ENCODE results near the gene BLOC1S1. TPM values are rescaled to one million over a fixed set of nuclear protein-coding genes. Genes with fewer than 3 reads are reported as not detected.

Gene BLOC1S1
- total RNA-seq, 1 donor from 2014 or later = 51.0 TPM

DNA sequence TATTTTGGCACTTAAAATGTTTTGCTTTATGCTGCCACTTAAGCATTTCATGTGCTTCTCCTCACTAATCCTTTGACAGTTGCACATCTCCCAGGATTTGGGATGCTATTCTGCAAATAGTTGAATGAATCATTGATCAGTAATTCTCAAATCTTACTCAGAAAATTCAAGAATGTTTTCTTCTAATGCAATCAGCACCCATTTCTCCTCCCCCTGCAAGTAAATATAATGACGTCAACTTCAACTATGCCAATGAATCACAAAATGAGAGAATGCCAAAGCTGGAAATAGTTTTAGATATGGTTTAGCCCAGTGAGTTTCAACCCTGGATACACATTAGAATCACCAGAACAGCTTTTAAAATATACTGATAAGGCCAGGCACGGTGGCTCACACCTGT, 2.1 kb upstream of the BLOC1S1 start:
- H3K27me3 Mint-ChIP-seq (ENCODE audit: low read depth, unreplicated experiment) = peaks cover 26% of the 10 kb centered on the region
- H3K4me3 Mint-ChIP-seq (ENCODE audit: unreplicated experiment) = no peak overlapping the region
- no peak overlapping the region for H3K9ac ChIP-seq (ENCODE audit: low read length)
- no peaks in the 10 kb centered on the region for H3K9me3 ChIP-seq (ENCODE audit: insufficient read depth, low read depth, low read length)
- TF ChIP-seq EZH2 (IDR thresholded peaks at IDR 0.05; ENCODE audit: insufficient read depth, low read length) = no peak
- no peak overlapping the region for H2AFZ ChIP-seq (ENCODE audit: low read depth, low read length)
- H4K20me1 ChIP-seq (ENCODE audit: insufficient read depth, low read length) = no peaks in the 10 kb centered on the region
- peak overlapping the region; percentile 55 for H3K27ac ChIP-seq (ENCODE audit: low read depth, low read length)
- FAIRE-seq (peak; percentile 66), DNase-seq (ENCODE audit: low read depth) (peak; percentile 87)
- peaks cover 46% of the 10 kb centered on the region for H3K4me1 ChIP-seq (ENCODE audit: insufficient read depth, low read length)
- H3K4me3 ChIP-seq (ENCODE audit: insufficient read depth, low read depth, low read length) = no peak overlapping the region
- H3K36me3 ChIP-seq (ENCODE audit: insufficient read depth, low read length) = no peaks in the 10 kb centered on the region
- no peaks in the 10 kb centered on the region for H3K79me2 ChIP-seq (ENCODE audit: insufficient read depth, low read length)
- H3K4me2 ChIP-seq (ENCODE audit: low read length) = peak overlapping the region; percentile 61
- no peak overlapping the region for H3K27ac Mint-ChIP-seq (ENCODE audit: unreplicated experiment)
- peaks cover 33% of the 10 kb centered on the region for H3K4me1 Mint-ChIP-seq (ENCODE audit: low read depth, unreplicated experiment)
- H3K9me3 Mint-ChIP-seq (ENCODE audit: unreplicated experiment) = no peaks in the 10 kb centered on the region
- H3K36me3 Mint-ChIP-seq (ENCODE audit: low read depth, unreplicated experiment) = no peaks in the 10 kb centered on the region
- H3K27me3 ChIP-seq (ENCODE audit: insufficient read depth, low read length) = peaks cover 3% of the 10 kb centered on the region

DNA sequence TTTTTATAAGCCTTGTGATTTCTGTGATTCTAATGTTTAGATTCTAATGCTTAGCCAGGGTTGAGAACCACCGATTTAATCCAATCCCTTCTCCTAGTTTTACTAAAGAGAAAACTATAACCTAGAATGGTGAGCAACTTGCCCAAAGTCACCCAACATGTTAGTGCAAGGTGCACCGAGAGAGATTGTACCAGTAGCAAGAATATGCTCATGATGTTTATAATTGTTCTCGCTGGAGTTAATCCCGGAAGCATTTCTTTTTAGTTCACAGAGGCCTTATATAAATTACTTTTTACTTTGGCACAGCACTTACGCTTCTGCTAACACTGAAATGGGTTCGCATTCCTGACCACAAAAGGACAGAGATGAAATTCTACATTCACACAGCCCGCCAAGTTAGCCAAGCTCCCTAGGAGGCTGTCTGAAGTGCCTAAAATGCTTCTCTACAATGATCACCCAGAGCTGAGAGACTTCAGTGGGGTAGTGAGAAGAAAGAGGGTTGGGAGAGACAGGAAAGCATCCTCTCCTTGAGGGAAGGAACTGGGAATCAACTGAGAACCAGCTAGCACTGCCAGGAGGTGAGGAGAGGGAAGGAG, 579 bp upstream of the BLOC1S1 start:
- TF ChIP-seq CTCF (IDR thresholded peaks at IDR 0.05; ENCODE audit: insufficient read depth, low read depth, low read length) = no peak
- peaks cover 18% of the 10 kb centered on the region for H3K27me3 Mint-ChIP-seq (ENCODE audit: low read depth, unreplicated experiment)
- FAIRE-seq (no peak), DNase-seq (ENCODE audit: low read depth) (peak; percentile 49)
- H3K4me1 Mint-ChIP-seq (ENCODE audit: low read depth, unreplicated experiment) = peaks cover 40% of the 10 kb centered on the region
- peak overlapping the region; percentile 84 for H3K4me3 Mint-ChIP-seq (ENCODE audit: unreplicated experiment)
- Histone ChIP-seq H3K79me2 (ENCODE audit: insufficient read depth, low read length) (no peaks in the 10 kb centered on the region), H3K27me3 (ENCODE audit: insufficient read depth, low read length) (no peaks in the 10 kb centered on the region), H3K27ac (ENCODE audit: low read depth, low read length) (peak overlapping the region; percentile 92), H3K9me3 (ENCODE audit: insufficient read depth, low read depth, low read length) (no peaks in the 10 kb centered on the region), H3K4me2 (ENCODE audit: low read length) (peak overlapping the region; percentile 87), H3K36me3 (ENCODE audit: insufficient read depth, low read length) (no peaks in the 10 kb centered on the region), H4K20me1 (ENCODE audit: insufficient read depth, low read length) (no peaks in the 10 kb centered on the region), H3K9ac (ENCODE audit: low read length) (peak overlapping the region; percentile 88), H2AFZ (ENCODE audit: low read depth, low read length) (peak overlapping the region; percentile 94), H3K4me3 (ENCODE audit: insufficient read depth, low read depth, low read length) (peak overlapping the region; percentile 78), H3K4me1 (ENCODE audit: insufficient read depth, low read length) (peaks cover 61% of the 10 kb centered on the region)
- no peaks in the 10 kb centered on the region for H3K9me3 Mint-ChIP-seq (ENCODE audit: unreplicated experiment)
- H3K36me3 Mint-ChIP-seq (ENCODE audit: low read depth, unreplicated experiment) = no peaks in the 10 kb centered on the region
- H3K27ac Mint-ChIP-seq (ENCODE audit: unreplicated experiment) = no peak overlapping the region

DNA sequence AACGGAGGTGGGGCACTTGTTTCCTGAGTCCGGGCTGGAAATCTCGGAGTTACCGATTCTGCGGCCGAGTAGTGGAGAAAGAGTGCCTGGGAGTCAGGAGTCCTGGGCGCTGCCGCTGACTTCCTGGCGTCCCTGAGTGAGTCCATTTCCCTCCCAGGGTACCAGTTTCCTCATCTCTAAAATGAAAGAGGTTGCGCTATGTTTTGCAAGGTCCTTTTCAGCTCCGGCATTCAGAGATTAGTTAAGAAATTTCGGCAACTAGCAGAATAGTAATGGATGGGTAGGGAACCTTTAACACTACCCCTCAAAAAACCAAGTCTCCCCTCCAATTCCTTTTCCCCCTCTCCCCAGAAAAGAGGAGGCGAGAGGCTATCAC, 724 bp downstream of the BLOC1S1 start:
- no peaks in the 10 kb centered on the region for H3K79me2 ChIP-seq (ENCODE audit: insufficient read depth, low read length)
- H3K9ac ChIP-seq (ENCODE audit: low read length) = peak overlapping the region; percentile 88
- DNase-seq (ENCODE audit: low read depth) (no peak), FAIRE-seq (no peak)
- peak overlapping the region; percentile 94 for H2AFZ ChIP-seq (ENCODE audit: low read depth, low read length)
- H4K20me1 ChIP-seq (ENCODE audit: insufficient read depth, low read length) = peaks cover 7% of the 10 kb centered on the region
- no peaks in the 10 kb centered on the region for H3K9me3 ChIP-seq (ENCODE audit: insufficient read depth, low read depth, low read length)
- no peaks in the 10 kb centered on the region for H3K36me3 ChIP-seq (ENCODE audit: insufficient read depth, low read length)
- H3K27ac ChIP-seq (ENCODE audit: low read depth, low read length) = peak overlapping the region; percentile 92
- no peaks in the 10 kb centered on the region for H3K27me3 ChIP-seq (ENCODE audit: insufficient read depth, low read length)
- peaks cover 16% of the 10 kb centered on the region for H3K27me3 Mint-ChIP-seq (ENCODE audit: low read depth, unreplicated experiment)
- no peak for TF ChIP-seq CTCF (IDR thresholded peaks at IDR 0.05; ENCODE audit: insufficient read depth, low read depth, low read length)
- no peak for TF ChIP-seq EZH2 (IDR thresholded peaks at IDR 0.05; ENCODE audit: insufficient read depth, low read length)
- H3K36me3 Mint-ChIP-seq (ENCODE audit: low read depth, unreplicated experiment) = no peaks in the 10 kb centered on the region
- H3K4me2 ChIP-seq (ENCODE audit: low read length) = peak overlapping the region; percentile 87
- peaks cover 74% of the 10 kb centered on the region for H3K4me1 ChIP-seq (ENCODE audit: insufficient read depth, low read length)
- no peaks in the 10 kb centered on the region for H3K9me3 Mint-ChIP-seq (ENCODE audit: unreplicated experiment)
- peak overlapping the region; percentile 72 for H3K27ac Mint-ChIP-seq (ENCODE audit: unreplicated experiment)
- H3K4me3 ChIP-seq (ENCODE audit: insufficient read depth, low read depth, low read length) = peak overlapping the region; percentile 78
- H3K4me3 Mint-ChIP-seq (ENCODE audit: unreplicated experiment) = peak overlapping the region; percentile 84
- H3K4me1 Mint-ChIP-seq (ENCODE audit: low read depth, unreplicated experiment) = peaks cover 43% of the 10 kb centered on the region
